ENCODE results near the gene TUT4.

GRCh38 chr1:52455686-52456085 lies 97.2 kb downstream of the TUT4 start:
- no peak for TF ChIP-seq GATA3 (IDR thresholded peaks at IDR 0.05; ENCODE audit: low read depth, low read length)
- no peak for TF ChIP-seq GATA2 (IDR thresholded peaks at IDR 0.05; ENCODE audit: low read depth, low read length)
